Measurements from ENCODE around the gene ICA1. TPM values are rescaled to one million over a fixed set of nuclear protein-coding genes. Genes with fewer than 3 reads are reported as not detected.
"Not testable (repeated sequence)": the region's sequence is repeated elsewhere in the genome, so short reads cannot be mapped to it uniquely, and the experiment has no call there.

ICA1 gene
- polyA plus RNA-seq, 1 experiment = not detected

DNA sequence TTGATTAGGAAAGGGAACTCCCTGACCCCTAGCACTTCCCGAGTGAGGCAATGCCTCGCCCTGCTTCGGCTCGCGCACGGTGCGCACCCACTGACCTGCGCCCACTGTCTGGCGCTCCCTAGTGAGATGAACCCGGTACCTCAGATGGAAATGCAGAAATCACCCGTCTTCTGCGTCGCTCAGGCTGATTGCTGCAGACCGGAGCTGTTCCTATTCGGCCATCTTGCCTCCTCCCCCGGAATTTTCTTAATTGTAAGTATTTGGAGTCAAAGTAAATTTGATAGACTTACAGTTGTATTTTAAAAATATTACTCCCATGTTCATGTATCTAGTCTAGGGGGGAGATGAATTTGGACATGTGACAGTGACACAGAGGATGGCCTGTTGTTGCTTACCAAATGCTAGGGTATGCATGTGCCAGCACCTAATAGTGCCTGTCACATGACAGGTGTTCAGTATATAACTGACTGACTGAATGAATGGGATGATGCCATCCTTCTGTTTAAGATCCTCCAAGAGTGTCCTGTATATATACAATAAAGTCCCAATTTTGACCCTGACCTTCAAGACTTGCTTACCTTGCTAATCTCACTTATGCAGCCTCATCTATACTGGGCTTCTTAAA lies 42.0 kb upstream of the ICA1 start:
- CTCF ChIA-PET = no interaction called here
- DNase-seq (ENCODE audit: low read depth, low spot score) = no peak
- no peak for TF ChIP-seq CTCF (IDR thresholded peaks at IDR 0.05; ENCODE audit: low read depth, low read length)

GRCh38 chr7:8297023-8297422 lies 35.1 kb upstream of the ICA1 start:
- CTCF ChIA-PET = interaction anchor here (0.8 to 2.7 kb wide), 3 partner anchors 262 to 729 kb away, joined by 3 to 9 read pairs (median 4); no protein-coding TSS in a partner anchor
- DNase-seq (ENCODE audit: low read depth, low spot score); POLR2A ChIA-PET; H3K27me3 ChIP-seq (ENCODE audit: control insufficient read depth, insufficient read depth, low read length); H3K4me3 ChIP-seq (ENCODE audit: low read depth, low read length); H3K27ac ChIP-seq (ENCODE audit: low read depth, low read length); H3K9me3 ChIP-seq (ENCODE audit: control insufficient read depth, insufficient read depth, low read length): not testable (repeated sequence)

More for the DNA sequence above, 42.0 kb upstream of the ICA1 start:
- Histone ChIP-seq H3K4me3 (ENCODE audit: low read depth, low read length) (no peak overlapping the region), H3K9me3 (ENCODE audit: control insufficient read depth, insufficient read depth, low read length) (peaks cover 3% of the 10 kb centered on the region), H3K27me3 (ENCODE audit: control insufficient read depth, insufficient read depth, low read length) (no peaks in the 10 kb centered on the region), H3K27ac (ENCODE audit: low read depth, low read length) (no peak overlapping the region)
- POLR2A ChIA-PET = no interaction called here

DNA sequence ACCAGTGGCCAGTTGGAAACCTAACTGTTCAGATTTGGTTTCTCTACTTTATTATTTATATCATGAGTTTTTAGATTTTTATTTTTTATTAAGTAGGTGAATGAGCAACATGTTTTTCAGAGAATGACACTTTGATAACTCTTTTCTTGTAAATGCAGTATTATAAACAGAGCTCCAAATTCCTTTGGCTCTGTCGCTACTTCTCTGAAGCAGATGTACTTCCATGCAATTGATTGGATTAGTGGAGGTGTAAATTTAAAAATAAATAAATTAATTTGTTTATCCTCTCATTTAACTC lies 34.3 kb upstream of the ICA1 start:
- H3K9me3 ChIP-seq (ENCODE audit: control insufficient read depth, insufficient read depth, low read length) = no peaks in the 10 kb centered on the region
- no peak for TF ChIP-seq CTCF (IDR thresholded peaks at IDR 0.05; ENCODE audit: low read depth, low read length)
- ChIA-PET POLR2A (no interaction called here), CTCF (interaction anchor here (0.7 to 2.7 kb wide), 11 partner anchors 11 to 879 kb away, joined by 3 to 9 read pairs (median 4); no protein-coding TSS in a partner anchor)
- DNase-seq (ENCODE audit: low read depth, low spot score) = no peak
- no peak overlapping the region for H3K4me3 ChIP-seq (ENCODE audit: low read depth, low read length)
- H3K27me3 ChIP-seq (ENCODE audit: control insufficient read depth, insufficient read depth, low read length) = no peaks in the 10 kb centered on the region
- H3K27ac ChIP-seq (ENCODE audit: low read depth, low read length) = no peak overlapping the region

DNA sequence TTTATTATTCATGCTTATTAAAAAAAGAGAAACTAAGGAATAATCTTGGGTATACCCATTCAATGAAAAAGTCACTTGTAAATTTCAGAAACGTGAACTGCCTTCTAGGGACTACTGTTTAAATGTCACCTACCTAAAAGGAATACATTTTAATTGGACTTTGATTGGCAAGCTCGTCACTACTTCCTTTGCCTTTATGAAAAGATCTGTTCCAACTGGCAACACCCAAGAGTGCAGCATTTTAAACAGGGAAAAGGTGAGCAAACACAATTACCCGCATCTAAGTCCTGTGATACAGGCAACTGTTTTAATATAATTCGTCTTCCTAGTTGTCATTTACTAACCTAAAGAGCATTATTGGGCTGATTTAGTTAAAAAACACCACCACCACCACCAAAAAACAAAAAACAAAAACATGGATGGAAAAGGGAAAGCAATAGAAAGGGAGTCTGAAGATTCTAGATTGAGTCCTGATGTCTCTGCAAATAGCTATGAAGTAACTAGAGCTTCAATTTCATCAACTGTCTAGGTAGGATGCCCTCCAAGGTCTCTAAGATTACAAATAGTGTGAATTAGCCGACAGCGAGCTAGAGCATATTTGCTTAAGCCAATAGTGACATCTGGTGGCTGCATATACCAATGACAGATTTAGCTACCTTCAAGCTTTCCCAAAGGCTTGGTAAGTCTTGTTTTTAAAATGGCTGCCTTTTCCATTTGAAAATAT lies 33.8 kb upstream of the ICA1 start:
- ChIA-PET CTCF (interaction anchor here (0.6 to 2.7 kb wide), 14 partner anchors 10 to 879 kb away, joined by 3 to 9 read pairs (median 3); no protein-coding TSS in a partner anchor), POLR2A (no interaction called here)
- H3K27me3 ChIP-seq (ENCODE audit: control insufficient read depth, insufficient read depth, low read length) = no peaks in the 10 kb centered on the region
- no peaks in the 10 kb centered on the region for H3K9me3 ChIP-seq (ENCODE audit: control insufficient read depth, insufficient read depth, low read length)
- peak; percentile 68 for TF ChIP-seq CTCF (IDR thresholded peaks at IDR 0.05; ENCODE audit: low read depth, low read length)
- DNase-seq (ENCODE audit: low read depth, low spot score) = peak; percentile 33
- no peak overlapping the region for H3K4me3 ChIP-seq (ENCODE audit: low read depth, low read length)
- H3K27ac ChIP-seq (ENCODE audit: low read depth, low read length) = no peak overlapping the region

DNA sequence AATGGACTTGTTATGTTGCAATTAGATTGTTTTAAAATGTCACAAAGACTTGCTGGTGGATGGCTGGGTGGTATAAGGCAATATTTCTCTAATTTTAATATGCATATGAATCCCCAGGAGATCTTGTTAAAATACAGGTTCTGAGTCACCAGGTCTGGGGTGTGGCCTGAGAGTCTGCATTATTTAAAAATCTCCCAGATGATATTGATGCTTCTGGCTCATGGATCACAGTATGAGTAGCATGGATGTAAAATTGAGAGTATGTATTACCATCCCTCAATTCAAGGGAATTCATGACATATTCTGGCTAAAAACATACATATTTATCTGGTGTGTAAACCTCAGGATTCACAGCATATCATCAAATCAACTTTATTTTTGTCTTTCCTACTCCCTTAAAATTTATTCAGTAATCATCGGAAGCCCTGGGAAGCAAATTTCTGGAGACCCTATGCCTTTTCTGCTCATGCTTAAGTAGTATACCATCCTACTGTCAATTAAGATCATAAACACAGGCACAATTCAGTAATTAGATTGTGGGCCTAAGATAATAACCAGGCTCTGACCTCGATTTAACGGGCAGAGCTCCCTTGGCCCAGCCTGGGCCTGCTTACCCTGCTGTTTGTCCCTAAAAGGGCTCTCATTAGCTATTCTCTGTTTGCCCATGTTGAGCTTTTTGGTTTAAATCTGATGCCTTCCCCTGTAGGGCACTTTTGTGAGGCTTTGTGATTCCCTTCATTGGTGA lies 29.6 kb upstream of the ICA1 start:
- CTCF ChIA-PET = no interaction called here
- TF ChIP-seq CTCF (IDR thresholded peaks at IDR 0.05; ENCODE audit: low read depth, low read length) = no peak
- Histone ChIP-seq H3K27me3 (ENCODE audit: control insufficient read depth, insufficient read depth, low read length) (no peaks in the 10 kb centered on the region), H3K4me3 (ENCODE audit: low read depth, low read length) (no peak overlapping the region), H3K9me3 (ENCODE audit: control insufficient read depth, insufficient read depth, low read length) (no peaks in the 10 kb centered on the region), H3K27ac (ENCODE audit: low read depth, low read length) (no peak overlapping the region)
- POLR2A ChIA-PET = no interaction called here
- no peak for DNase-seq (ENCODE audit: low read depth, low spot score)
